HFF-Myc (cell line): ENCODE data around the gene XPR1.
"Not testable (repeated sequence)": the region's sequence is repeated elsewhere in the genome, so short reads cannot be mapped to it uniquely, and the experiment has no call there.

Experiments
- DNase-seq: peaks from one replicate; pipeline ENCODE4 v3.0.0-alpha.2; 2011; ENCODE audit warnings: low read depth; ENCODE audit errors: extremely low read depth
- H3K4me3 ChIP-seq: replicated peaks from 2 replicates; pipeline ENCODE4 v1.5.1; 2011; ENCODE audit warnings: low read depth, mild to moderate bottlenecking, control low read depth, low read length
- TF ChIP-seq, protein P1 (sequence below): IDR thresholded peaks from 2 replicates; pipeline ENCODE4 v1.5.1; 2012; ENCODE audit warnings: mild to moderate bottlenecking, low read depth, low read length, control low read depth; ENCODE audit errors: missing control alignments

Gene XPR1

DNA sequence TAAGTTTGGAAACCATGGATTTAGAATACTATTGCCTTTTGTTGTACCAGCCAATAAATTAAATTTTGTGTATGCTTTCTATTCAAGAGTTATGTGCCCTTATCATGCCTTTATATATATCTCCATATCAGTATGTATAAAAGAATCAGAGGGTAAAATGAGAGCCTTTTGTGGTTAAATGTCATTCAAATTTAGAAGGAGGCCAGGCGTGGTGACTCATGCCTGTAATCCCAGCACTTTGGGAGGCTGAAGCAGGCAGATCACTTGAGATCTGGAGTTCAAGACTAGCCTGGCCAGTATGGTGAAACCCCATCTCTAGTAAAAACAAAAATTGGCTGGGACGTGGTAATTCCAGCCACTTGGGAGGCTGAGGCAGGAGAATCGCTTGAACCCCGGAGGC, 88.9 kb downstream of the XPR1 start:
- TF ChIP-seq, protein P1, sequence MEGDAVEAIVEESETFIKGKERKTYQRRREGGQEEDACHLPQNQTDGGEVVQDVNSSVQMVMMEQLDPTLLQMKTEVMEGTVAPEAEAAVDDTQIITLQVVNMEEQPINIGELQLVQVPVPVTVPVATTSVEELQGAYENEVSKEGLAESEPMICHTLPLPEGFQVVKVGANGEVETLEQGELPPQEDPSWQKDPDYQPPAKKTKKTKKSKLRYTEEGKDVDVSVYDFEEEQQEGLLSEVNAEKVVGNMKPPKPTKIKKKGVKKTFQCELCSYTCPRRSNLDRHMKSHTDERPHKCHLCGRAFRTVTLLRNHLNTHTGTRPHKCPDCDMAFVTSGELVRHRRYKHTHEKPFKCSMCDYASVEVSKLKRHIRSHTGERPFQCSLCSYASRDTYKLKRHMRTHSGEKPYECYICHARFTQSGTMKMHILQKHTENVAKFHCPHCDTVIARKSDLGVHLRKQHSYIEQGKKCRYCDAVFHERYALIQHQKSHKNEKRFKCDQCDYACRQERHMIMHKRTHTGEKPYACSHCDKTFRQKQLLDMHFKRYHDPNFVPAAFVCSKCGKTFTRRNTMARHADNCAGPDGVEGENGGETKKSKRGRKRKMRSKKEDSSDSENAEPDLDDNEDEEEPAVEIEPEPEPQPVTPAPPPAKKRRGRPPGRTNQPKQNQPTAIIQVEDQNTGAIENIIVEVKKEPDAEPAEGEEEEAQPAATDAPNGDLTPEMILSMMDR: no peak
- no peak for DNase-seq
- no peak overlapping the region for H3K4me3 ChIP-seq

DNA sequence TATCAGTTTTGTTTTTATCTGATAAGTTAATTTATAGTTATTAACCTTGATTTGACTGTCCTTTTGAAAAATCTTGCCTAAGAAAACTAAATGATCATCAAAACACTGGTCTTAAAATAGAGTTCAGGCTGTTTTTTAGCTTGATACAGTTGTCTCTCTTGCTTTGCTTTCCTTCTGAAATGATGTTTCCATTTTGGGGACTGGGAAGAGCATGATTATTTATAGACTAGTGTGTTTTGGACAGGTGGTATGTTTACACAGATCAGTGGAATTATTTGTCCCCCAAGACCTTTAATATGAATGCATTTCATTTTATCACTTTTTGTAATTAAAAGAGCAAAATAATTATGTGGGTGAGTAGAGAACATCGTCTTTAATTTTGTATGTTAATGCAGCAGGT, 90.8 kb downstream of the XPR1 start:
- no peak overlapping the region for H3K4me3 ChIP-seq
- DNase-seq: no peak
- TF ChIP-seq, protein P1: no peak

DNA sequence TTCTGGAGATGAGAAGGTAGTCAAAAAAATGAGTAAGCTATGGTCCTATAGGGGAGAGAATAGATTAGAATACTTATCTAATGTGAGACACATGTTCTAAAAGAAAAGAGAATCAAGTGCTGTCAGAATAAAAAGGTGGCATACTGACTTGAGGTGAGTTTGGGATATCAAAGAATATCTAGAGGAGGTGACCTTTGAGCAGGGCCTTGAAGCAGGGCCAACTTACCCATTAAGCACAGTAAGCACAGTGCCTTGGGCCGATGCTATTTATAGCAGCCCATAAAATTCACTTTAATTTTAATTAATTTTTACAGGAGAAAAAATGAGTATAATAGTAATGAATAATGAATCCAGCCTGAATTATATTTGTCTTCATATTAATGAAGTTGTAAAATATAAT, 92.2 kb downstream of the XPR1 start:
- no peak for DNase-seq
- TF ChIP-seq, protein P1: no peak
- H3K4me3 ChIP-seq: no peak overlapping the region

GRCh38 chr1:180726024-180726423, 94.2 kb downstream of the XPR1 start:
- H3K4me3 ChIP-seq, DNase-seq: not testable (repeated sequence)

GRCh38 chr1:180727751-180728150, 95.9 kb downstream of the XPR1 start:
- not testable (repeated sequence) for DNase-seq, H3K4me3 ChIP-seq

DNA sequence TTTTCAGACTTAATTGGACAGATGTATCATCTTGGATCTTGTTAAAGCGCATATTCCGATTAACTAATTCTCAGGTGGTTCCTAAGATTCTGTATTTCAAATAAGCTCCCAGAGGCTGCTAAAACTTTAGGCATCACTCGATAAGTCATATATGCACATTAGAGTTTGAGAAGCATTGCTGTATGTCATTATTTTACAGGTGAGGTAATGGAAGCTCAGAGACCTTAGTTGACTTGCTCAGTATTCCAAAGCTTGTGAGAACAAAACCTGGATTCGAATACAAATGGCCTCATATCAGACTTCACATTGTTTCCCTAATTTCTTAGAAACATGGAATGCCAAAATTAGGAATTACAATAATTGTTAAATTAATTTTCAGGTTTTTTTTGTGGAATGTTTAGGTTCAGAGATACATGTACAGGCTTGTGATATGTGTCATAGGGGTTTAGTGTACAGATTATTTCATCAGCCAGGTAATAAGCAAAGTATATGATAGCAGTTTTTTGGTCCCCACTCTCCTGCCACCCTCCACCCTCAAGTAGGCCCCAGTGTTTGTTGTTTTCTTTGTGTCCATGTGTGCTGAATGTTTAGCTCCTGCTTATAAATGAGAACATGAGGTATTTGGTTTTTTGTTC, 96.8 kb downstream of the XPR1 start:
- DNase-seq: no peak
- H3K4me3 ChIP-seq: no peak overlapping the region
- TF ChIP-seq, protein P1: no peak

- TF ChIP-seq, protein P1: no peak
- H3K4me3 ChIP-seq: no peak overlapping the region
- no peak for DNase-seq
These were observed 99.3 kb downstream of the XPR1 start for GRCh38 chr1:180731131-180731530.

- DNase-seq: no peak
- TF ChIP-seq, protein P1: no peak
- no peak overlapping the region for H3K4me3 ChIP-seq
These were observed 101.0 kb downstream of the XPR1 start for GRCh38 chr1:180732866-180733265.
